ENCODE measurements around the gene SLC9A7. TPM values are rescaled to one million over a fixed set of nuclear protein-coding genes. Genes with fewer than 3 reads are reported as not detected.

The SLC9A7 gene
- total and polyA plus RNA-seq, 4 experiments from 2014 or later, result 0.42 to 3.5 (median 2.0) TPM

- no peaks in the 10 kb centered on the region for H3K27me3 ChIP-seq (ENCODE audit: insufficient read depth, low read length)
- peak overlapping the region in 1 of 2 donors; percentile 14 for H3K4me3 ChIP-seq (ENCODE audit: low read length in 2 of 2)
- peak overlapping the region in 2 of 7 donors; percentile 68 to 78 for H3K27ac Mint-ChIP-seq
- peak overlapping the region in 3 of 8 donors; percentile 30 to 72 (median 67) for H3K4me3 Mint-ChIP-seq
- CTCF ChIA-PET (ENCODE audit: partially characterized antibody), result interaction anchor here (0.7 to 1.4 kb wide), 4 partner anchors 15 to 54 kb away, joined by 3 to 4 read pairs (median 3); no protein-coding TSS in a partner anchor
- H3K27me3 Mint-ChIP-seq, result no peaks in the 10 kb centered on the region
- H3K36me3 ChIP-seq (ENCODE audit: insufficient read depth, low read length), result no peaks in the 10 kb centered on the region
- peaks cover 0 to 4% of the 10 kb centered on the region in 2 donors for H3K36me3 Mint-ChIP-seq
- POLR2A ChIA-PET (ENCODE audit: partially characterized antibody), result interaction anchor here (0.6 to 1.1 kb wide), 5 partner anchors 9 to 54 kb away, joined by 3 to 4 read pairs (median 3); no protein-coding TSS in a partner anchor
- H3K9me3 Mint-ChIP-seq, result peaks cover 0 to 2% (median 0%) of the 10 kb centered on the region in 8 donors
- H3K27ac ChIP-seq (ENCODE audit: low read depth, low read length), result no peak overlapping the region
- peaks cover 38% of the 10 kb centered on the region for H3K4me1 ChIP-seq (ENCODE audit: insufficient read depth, low read length)
- peaks cover 19 to 33% (median 24%) of the 10 kb centered on the region in 4 donors for H3K4me1 Mint-ChIP-seq
- H3K9me3 ChIP-seq (ENCODE audit: control insufficient read depth in 1 of 2, low read length in 2 of 2), result no peaks in the 10 kb centered on the region
- peak in 1 of 5 donors; percentile 24 for DNase-seq
- intact Hi-C loops (cut with micrococcal nuclease), result no loop called here
Observed at GRCh38 chrX:46627062-46627461, 131.9 kb downstream of the SLC9A7 start.

DNA sequence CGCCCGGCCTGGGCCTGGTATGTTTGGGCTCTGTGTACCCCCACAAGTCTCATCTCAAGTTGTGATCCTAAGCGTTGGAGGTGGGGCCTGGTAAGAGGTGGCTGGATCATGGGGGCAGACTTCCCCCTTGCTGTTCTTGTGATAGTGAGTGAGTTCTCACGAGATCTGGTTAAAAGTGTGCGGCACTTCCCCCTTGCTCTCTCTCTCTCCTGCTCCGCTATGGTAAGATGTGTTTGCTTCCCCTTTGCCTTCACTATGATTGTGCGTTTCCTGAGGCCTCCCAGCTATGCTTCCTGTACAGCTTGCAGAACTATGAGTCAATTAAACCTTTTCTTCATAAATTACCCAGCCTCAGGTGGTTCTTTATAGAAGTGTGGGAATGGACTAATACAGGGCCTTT lies 132.4 kb downstream of the SLC9A7 start:
- no peaks in the 10 kb centered on the region for H3K27me3 Mint-ChIP-seq
- POLR2A ChIA-PET (ENCODE audit: partially characterized antibody), result interaction anchor here (0.7 to 1.1 kb wide), 3 partner anchors 15 to 54 kb away, joined by 3 to 4 read pairs (median 3); no protein-coding TSS in a partner anchor
- Histone ChIP-seq H3K27ac (ENCODE audit: low read depth, low read length) (no peak overlapping the region), H3K36me3 (ENCODE audit: insufficient read depth, low read length) (no peaks in the 10 kb centered on the region), H3K4me3 (ENCODE audit: low read length in 2 of 2) (peak overlapping the region in 1 of 2 donors; percentile 14), H3K9me3 (ENCODE audit: control insufficient read depth in 1 of 2, low read length in 2 of 2) (no peaks in the 10 kb centered on the region), H3K4me1 (ENCODE audit: insufficient read depth, low read length) (peaks cover 38% of the 10 kb centered on the region), H3K27me3 (ENCODE audit: insufficient read depth, low read length) (no peaks in the 10 kb centered on the region)
- peaks cover 19 to 33% (median 24%) of the 10 kb centered on the region in 4 donors for H3K4me1 Mint-ChIP-seq
- CTCF ChIA-PET (ENCODE audit: partially characterized antibody), result interaction anchor here (0.7 to 1.4 kb wide), 3 partner anchors 36 to 54 kb away, joined by 3 to 4 read pairs (median 3); no protein-coding TSS in a partner anchor
- peaks cover 0 to 2% (median 0%) of the 10 kb centered on the region in 8 donors for H3K9me3 Mint-ChIP-seq
- peak overlapping the region in 5 of 8 donors; percentile 30 to 72 (median 55) for H3K4me3 Mint-ChIP-seq
- intact Hi-C loops (cut with micrococcal nuclease), result no loop called here
- peak overlapping the region; percentile 43 to 90 (median 68) for H3K27ac Mint-ChIP-seq
- H3K36me3 Mint-ChIP-seq, result peaks cover 0 to 4% of the 10 kb centered on the region in 2 donors
- peak in 3 of 5 donors; percentile 16 to 43 (median 19) for DNase-seq

DNA sequence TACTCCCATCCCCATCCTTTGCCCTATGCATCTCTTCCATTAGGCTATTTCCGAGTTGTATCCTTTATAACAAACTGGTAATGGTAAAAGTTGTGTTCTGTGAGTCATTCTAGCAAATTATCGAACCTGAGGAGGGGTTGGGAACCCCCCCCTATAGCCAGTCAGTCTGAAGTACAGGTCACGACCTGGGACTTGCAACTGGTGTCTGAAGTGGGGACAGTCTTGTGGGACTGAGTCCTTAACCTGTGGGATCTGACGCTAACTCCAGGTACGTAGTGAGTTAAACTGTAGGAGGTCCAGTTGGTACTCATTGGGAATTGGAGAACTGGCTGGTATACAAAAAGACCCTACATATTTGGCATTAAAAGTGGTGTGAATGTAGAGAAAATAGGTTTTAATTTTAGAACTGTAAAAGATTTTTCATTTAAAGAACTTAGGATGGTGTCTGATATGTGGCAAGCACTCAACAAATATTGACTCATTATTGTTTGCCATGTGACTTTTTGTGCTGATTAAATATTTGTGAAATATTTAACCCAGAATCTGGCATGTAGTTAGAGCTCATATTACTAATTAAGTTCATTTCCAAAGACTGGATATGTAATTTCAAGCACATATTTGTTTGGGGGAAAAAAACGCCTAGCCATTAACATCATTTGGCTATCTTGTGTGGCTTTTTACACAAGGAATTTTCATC lies 134.7 kb downstream of the SLC9A7 start:
- peaks cover 37% of the 10 kb centered on the region for H3K4me1 ChIP-seq (ENCODE audit: insufficient read depth, low read length)
- no peak for DNase-seq
- no peaks in the 10 kb centered on the region for H3K36me3 ChIP-seq (ENCODE audit: insufficient read depth, low read length)
- peaks cover 0 to 7% of the 10 kb centered on the region in 2 donors for H3K36me3 Mint-ChIP-seq
- no peaks in the 10 kb centered on the region for H3K27me3 Mint-ChIP-seq
- H3K4me3 ChIP-seq (ENCODE audit: low read length in 2 of 2), result no peak overlapping the region
- intact Hi-C loops (cut with micrococcal nuclease), result no loop called here
- no peaks in the 10 kb centered on the region for H3K9me3 ChIP-seq (ENCODE audit: control insufficient read depth in 1 of 2, low read length in 2 of 2)
- POLR2A ChIA-PET (ENCODE audit: partially characterized antibody), result no interaction called here
- peaks cover 0 to 4% (median 0%) of the 10 kb centered on the region in 8 donors for H3K9me3 Mint-ChIP-seq
- H3K27ac ChIP-seq (ENCODE audit: low read depth, low read length), result no peak overlapping the region
- peaks cover 17 to 26% (median 23%) of the 10 kb centered on the region in 4 donors for H3K4me1 Mint-ChIP-seq
- H3K4me3 Mint-ChIP-seq, result no peak overlapping the region
- no peaks in the 10 kb centered on the region for H3K27me3 ChIP-seq (ENCODE audit: insufficient read depth, low read length)
- H3K27ac Mint-ChIP-seq, result no peak overlapping the region
- CTCF ChIA-PET (ENCODE audit: partially characterized antibody), result no interaction called here

GRCh38 chrX:46621572-46621971 lies 137.3 kb downstream of the SLC9A7 start:
- Histone ChIP-seq H3K27ac (ENCODE audit: low read depth, low read length) (no peak overlapping the region), H3K4me1 (ENCODE audit: insufficient read depth, low read length) (peaks cover 26% of the 10 kb centered on the region), H3K27me3 (ENCODE audit: insufficient read depth, low read length) (no peaks in the 10 kb centered on the region), H3K9me3 (ENCODE audit: control insufficient read depth in 1 of 2, low read length in 2 of 2) (no peaks in the 10 kb centered on the region), H3K36me3 (ENCODE audit: insufficient read depth, low read length) (no peaks in the 10 kb centered on the region), H3K4me3 (ENCODE audit: low read length in 2 of 2) (no peak overlapping the region)
- peaks cover 11 to 17% (median 15%) of the 10 kb centered on the region in 4 donors for H3K4me1 Mint-ChIP-seq
- DNase-seq, result no peak
- POLR2A ChIA-PET (ENCODE audit: partially characterized antibody), result no interaction called here
- no peaks in the 10 kb centered on the region for H3K27me3 Mint-ChIP-seq
- no peak overlapping the region for H3K27ac Mint-ChIP-seq
- intact Hi-C loops (cut with micrococcal nuclease), result no loop called here
- CTCF ChIA-PET (ENCODE audit: partially characterized antibody), result no interaction called here
- peaks cover 0 to 8% (median 2%) of the 10 kb centered on the region in 8 donors for H3K9me3 Mint-ChIP-seq
- H3K4me3 Mint-ChIP-seq, result no peak overlapping the region
- peaks cover 2 to 5% of the 10 kb centered on the region in 2 donors for H3K36me3 Mint-ChIP-seq

DNA sequence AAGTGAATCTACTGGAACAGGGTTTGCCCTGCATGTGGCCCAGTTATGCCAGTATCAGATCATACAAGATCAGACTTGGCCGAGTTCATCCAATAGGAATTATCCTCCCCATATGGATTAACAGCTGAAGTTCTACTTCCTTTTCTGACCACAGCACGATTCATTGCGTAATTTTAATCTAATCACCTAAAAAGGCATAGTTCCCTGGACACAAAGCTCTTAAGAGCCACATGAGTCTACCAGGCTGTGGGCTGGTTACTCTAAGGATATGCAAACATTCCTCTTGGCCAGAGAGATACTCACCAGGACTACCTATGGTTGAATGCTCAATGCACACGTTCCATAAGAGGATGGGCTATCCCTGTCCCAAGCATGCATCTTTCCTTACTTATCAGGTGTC lies 138.4 kb downstream of the SLC9A7 start:
- Histone ChIP-seq H3K27me3 (ENCODE audit: insufficient read depth, low read length) (no peaks in the 10 kb centered on the region), H3K4me1 (ENCODE audit: insufficient read depth, low read length) (peaks cover 18% of the 10 kb centered on the region), H3K4me3 (ENCODE audit: low read length in 2 of 2) (no peak overlapping the region), H3K9me3 (ENCODE audit: control insufficient read depth in 1 of 2, low read length in 2 of 2) (no peaks in the 10 kb centered on the region), H3K27ac (ENCODE audit: low read depth, low read length) (no peak overlapping the region), H3K36me3 (ENCODE audit: insufficient read depth, low read length) (no peaks in the 10 kb centered on the region)
- DNase-seq, result no peak
- H3K27me3 Mint-ChIP-seq, result no peaks in the 10 kb centered on the region
- POLR2A ChIA-PET (ENCODE audit: partially characterized antibody), result interaction anchor here (1.0 kb wide), 1 partner anchor 9 kb away, joined by 3 read pairs; no protein-coding TSS in a partner anchor
- H3K36me3 Mint-ChIP-seq, result peaks cover 2 to 4% of the 10 kb centered on the region in 2 donors
- H3K4me1 Mint-ChIP-seq, result peaks cover 10 to 15% (median 13%) of the 10 kb centered on the region in 4 donors
- H3K9me3 Mint-ChIP-seq, result peaks cover 0 to 8% (median 2%) of the 10 kb centered on the region in 8 donors
- H3K27ac Mint-ChIP-seq, result no peak overlapping the region
- intact Hi-C loops (cut with micrococcal nuclease), result no loop called here
- no peak overlapping the region for H3K4me3 Mint-ChIP-seq
- CTCF ChIA-PET (ENCODE audit: partially characterized antibody), result interaction anchor here (0.7 to 1.1 kb wide), 2 partner anchors 9 to 21 kb away, joined by 3 read pairs; no protein-coding TSS in a partner anchor

DNA sequence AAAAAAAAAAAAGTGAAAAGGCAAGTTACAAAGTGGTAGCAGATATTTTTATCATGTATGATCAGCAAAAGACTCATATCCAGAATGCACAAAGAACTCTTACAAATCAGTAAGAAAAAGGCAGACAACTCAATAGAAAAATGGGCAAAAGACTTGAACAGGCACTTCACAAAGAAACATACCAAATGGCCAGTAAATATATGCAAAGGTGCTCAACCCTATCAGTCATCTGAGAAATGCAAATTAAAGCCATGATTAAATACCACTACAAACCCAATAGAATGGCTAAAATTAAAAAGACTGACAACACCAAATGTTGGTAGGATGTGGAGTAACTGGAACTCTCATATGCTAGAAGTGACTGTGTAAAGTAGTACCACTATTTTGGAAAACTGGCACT lies 140.0 kb downstream of the SLC9A7 start:
- Histone ChIP-seq H3K4me1 (ENCODE audit: insufficient read depth, low read length) (peaks cover 17% of the 10 kb centered on the region), H3K27ac (ENCODE audit: low read depth, low read length) (no peak overlapping the region), H3K36me3 (ENCODE audit: insufficient read depth, low read length) (no peaks in the 10 kb centered on the region), H3K9me3 (ENCODE audit: control insufficient read depth in 1 of 2, low read length in 2 of 2) (no peaks in the 10 kb centered on the region), H3K4me3 (ENCODE audit: low read length in 2 of 2) (no peak overlapping the region), H3K27me3 (ENCODE audit: insufficient read depth, low read length) (no peaks in the 10 kb centered on the region)
- Mint-ChIP-seq H3K27me3 (no peaks in the 10 kb centered on the region), H3K36me3 (peaks cover 2 to 4% of the 10 kb centered on the region in 2 donors), H3K4me1 (peaks cover 10 to 18% (median 13%) of the 10 kb centered on the region in 4 donors), H3K27ac (no peak overlapping the region), H3K9me3 (peaks cover 0 to 8% (median 2%) of the 10 kb centered on the region in 8 donors), H3K4me3 (no peak overlapping the region)
- DNase-seq, result no peak
- POLR2A ChIA-PET (ENCODE audit: partially characterized antibody), result interaction anchor here (1.0 kb wide), 1 partner anchor 8 kb away, joined by 3 read pairs; no protein-coding TSS in a partner anchor
- CTCF ChIA-PET (ENCODE audit: partially characterized antibody), result no interaction called here
- intact Hi-C loops (cut with micrococcal nuclease), result no loop called here

GRCh38 chrX:46617906-46618305 lies 141.0 kb downstream of the SLC9A7 start:
- Mint-ChIP-seq H3K4me3 (peak overlapping the region in 5 of 8 donors; percentile 2 to 41 (median 20)), H3K27me3 (no peaks in the 10 kb centered on the region), H3K9me3 (peaks cover 0 to 8% (median 2%) of the 10 kb centered on the region in 8 donors), H3K27ac (peak overlapping the region in 1 of 7 donors; percentile 58), H3K36me3 (peaks cover 2 to 4% of the 10 kb centered on the region in 2 donors), H3K4me1 (peaks cover 12 to 27% (median 18%) of the 10 kb centered on the region in 4 donors)
- ChIA-PET POLR2A (ENCODE audit: partially characterized antibody) (interaction anchor here (1.0 to 1.1 kb wide), 2 partner anchors 9 to 31 kb away, joined by 3 to 4 read pairs; no protein-coding TSS in a partner anchor), CTCF (ENCODE audit: partially characterized antibody) (no interaction called here)
- Histone ChIP-seq H3K27me3 (ENCODE audit: insufficient read depth, low read length) (no peaks in the 10 kb centered on the region), H3K4me3 (ENCODE audit: low read length in 2 of 2) (no peak overlapping the region), H3K36me3 (ENCODE audit: insufficient read depth, low read length) (no peaks in the 10 kb centered on the region), H3K9me3 (ENCODE audit: control insufficient read depth in 1 of 2, low read length in 2 of 2) (no peaks in the 10 kb centered on the region), H3K27ac (ENCODE audit: low read depth, low read length) (no peak overlapping the region), H3K4me1 (ENCODE audit: insufficient read depth, low read length) (peaks cover 28% of the 10 kb centered on the region)
- intact Hi-C loops (cut with micrococcal nuclease), result no loop called here
- no peak for DNase-seq
